Raji (cell line): ENCODE data around the gene COBL.

Experiments used
- POLR2A ChIP-seq: IDR thresholded peaks from 2 replicates; pipeline ENCODE4 v1.6.1; 2011; ENCODE audit warnings: low read depth, low read length, control low read depth; ENCODE audit not compliant: insufficient read depth

COBL gene

GRCh38 chr7:50974240-50974639, 342.4 kb downstream of the COBL start:
- no peak for TF ChIP-seq POLR2A

- TF ChIP-seq POLR2A, result no peak
These were observed 342.8 kb downstream of the COBL start for GRCh38 chr7:50973814-50974213.

GRCh38 chr7:50970092-50970491, 346.5 kb downstream of the COBL start:
- TF ChIP-seq POLR2A, result no peak
